8988T (cell line): ENCODE measurements around the gene PPIF.

ENCODE experiments used
- DNase-seq: peaks from one replicate; pipeline ENCODE4 v3.0.0; 2011

The PPIF gene

DNA sequence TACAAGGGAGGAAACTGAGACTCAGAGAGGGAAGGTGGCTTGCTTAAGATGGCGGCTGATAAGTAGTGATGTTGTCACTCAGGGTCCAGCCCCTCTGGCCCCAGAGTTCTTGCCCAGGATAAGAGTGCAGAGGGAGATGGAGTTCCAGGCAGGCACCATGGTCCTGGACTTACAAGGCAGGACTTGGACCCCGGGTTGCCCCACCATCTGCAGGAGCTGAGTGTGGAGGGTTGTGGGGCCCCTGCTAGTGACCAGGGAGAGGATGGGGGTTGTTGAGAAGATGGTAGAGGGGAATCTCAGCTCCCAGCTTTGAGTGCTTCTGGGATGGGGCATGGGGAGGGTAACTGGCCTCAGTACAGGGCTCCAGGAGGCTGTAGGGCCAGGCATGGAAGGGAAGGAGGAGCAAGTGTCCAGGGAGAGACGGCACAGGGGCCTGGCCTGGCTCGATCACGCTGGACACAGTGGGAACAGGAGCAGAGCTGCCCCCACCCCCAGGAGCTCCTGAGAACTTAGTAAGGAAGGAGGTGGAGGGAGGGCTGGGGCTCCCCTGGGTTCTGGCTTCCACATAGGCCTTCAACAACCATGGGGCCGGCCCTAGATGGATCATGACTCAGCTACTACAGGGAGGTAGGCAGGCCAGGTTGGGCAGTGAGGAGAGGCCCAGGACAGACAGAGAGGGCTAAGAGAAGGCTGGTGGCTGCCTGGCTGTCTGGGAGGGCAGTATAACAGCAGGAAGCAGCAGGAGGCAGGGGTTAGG lies 28.2 kb downstream of the PPIF start:
- no peak for DNase-seq

DNA sequence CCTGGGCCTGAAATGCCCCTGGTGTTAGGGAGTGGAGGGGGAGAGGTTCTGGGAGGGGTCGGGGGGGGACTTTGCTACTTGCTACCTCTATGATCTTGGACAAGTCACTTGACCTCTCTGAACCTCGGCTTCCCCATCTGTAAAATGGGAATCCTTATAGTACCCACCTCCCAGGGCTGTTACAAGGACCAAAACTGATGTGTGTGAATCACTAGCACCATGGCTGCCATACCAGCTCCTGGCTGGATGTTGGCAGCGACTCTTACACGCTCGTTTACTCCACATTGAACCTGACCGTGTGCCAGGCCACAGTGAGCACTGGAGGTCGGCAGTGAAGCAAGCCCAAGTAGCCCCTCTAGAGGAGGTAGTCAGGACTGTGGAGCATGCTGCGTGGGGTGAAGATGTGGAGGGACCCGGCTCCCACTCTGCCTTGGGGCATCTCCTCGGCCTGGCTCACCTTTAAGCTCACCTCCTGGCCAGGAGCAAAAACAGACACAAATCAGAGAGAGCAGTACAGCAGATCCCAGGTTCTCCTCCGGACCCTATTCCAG lies 28.9 kb downstream of the PPIF start:
- DNase-seq: no peak

- DNase-seq: no peak
These were observed 29.7 kb downstream of the PPIF start for GRCh38 chr10:79376751-79377556.

DNA sequence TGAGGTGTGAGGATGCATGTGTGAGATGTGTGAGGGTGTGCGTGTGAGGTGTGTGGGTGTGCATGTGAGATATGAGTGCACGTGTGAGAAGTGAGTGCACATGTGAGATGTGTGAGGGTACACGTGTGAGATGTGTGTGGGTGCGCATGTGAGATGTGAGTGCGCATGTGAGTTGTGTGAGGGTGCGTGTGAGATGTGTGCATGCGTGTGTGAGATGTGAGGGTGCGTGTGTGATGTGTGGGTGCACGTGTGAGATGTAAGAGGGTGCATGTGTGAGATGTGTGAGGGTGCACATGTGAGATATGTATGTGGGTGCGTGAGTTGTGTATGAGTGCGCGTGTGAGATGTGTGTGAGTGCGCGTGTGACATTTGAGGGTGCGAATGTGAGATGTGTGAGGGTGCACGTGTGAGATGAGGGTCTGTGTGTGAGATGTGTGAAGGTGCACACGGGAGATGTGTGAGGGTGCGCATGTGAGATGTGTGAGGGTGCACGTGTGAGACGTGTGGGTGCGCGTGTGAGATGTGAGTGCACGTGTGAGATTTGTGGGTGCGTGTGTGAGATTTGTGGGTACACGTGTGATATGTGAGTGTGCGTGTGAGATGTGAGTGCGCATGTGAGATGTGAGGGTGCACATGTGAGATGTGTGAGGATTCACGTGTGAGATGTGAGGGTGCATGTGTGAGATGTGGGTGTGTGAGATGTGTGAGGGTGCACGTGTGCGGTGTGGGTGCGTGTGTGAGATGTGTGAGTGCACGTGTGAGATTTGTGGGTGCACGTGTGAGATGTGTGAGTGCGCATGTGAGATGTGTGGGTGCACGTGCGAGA lies 30.5 kb downstream of the PPIF start:
- DNase-seq: no peak

DNA sequence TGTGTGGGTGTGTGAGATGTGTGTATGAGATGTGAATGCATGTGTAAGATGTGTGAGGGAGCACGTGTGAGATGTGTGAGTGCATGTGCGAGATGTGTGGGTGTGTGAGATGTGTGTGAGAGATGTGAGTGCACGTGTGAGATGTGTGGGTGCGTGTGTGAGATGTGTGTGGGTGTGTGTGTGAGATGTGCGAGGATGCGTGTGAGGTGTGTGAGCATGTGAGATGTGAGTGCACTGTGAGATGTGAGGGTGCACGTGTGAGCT lies 31.0 kb downstream of the PPIF start:
- no peak for DNase-seq

DNA sequence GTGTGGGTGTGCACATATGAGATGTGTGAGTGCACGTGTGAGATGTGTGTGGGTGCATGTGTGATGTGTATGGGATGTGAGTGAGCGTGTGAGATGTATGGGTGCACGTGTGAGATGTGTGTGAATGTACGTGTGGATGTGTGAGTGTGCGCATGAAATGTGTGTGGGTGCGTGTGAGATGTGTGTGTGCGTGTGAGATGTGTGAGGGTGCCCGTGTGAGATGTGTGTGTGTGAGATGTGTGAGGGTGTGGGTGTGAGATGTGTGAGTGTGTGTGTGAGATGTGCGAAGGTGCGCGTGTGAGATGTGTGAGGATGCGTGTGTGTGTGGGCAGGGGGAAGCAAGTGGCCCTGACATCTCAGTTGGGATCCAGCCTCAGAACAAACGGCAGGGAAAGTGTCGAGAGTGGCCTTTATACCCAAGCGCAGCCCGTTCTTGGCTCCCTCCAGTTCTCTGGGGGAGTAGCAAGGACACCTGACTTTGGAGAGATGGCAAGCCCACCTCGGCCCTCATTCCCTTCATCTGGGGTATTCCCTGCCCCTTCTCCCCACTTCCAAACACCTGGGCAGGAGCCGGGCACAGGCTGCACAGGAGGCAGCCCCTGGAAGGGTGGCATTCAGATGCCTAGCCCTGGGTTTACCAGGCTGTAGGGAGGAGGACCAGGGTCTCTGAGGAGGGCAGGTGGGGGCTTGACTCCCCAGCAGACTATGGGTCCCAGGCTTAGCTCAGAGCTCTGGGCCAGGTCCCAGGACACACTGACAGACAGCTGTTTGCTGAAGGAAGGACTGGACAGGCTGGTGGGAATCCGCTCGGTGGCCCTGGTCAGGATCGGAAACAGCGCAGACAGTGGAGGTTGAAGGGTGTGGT lies 31.6 kb downstream of the PPIF start:
- no peak for DNase-seq

DNA sequence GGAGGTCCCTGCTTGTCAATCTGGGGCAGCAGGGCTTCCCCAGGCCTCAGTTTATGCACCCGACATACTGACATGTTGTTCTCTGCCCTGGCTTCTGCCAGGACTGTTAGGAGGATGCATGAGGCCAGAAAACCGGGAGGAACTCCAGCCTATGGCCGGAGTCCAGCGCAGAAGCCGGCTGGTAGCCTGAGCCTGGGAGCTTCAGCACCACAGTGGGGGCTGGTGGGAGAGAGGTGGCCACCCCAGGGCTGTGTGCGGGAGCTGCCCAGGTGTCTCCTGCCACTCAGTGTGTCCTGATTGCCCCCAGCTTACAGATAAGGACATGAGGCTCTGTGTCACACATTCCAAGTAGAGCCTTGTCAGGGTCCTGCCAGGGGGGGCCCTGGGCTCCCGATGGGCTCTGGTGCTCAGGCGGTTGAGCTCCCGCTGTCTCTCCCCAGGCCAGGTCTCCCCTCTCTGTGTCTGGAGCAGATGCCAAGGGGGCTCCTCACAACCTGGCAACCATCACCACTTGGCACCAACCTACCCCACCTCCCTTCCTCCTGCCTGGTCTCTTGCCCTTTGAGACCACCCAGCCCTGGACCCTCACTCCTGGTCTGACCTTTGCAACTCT lies 32.3 kb downstream of the PPIF start:
- DNase-seq: no peak

DNA sequence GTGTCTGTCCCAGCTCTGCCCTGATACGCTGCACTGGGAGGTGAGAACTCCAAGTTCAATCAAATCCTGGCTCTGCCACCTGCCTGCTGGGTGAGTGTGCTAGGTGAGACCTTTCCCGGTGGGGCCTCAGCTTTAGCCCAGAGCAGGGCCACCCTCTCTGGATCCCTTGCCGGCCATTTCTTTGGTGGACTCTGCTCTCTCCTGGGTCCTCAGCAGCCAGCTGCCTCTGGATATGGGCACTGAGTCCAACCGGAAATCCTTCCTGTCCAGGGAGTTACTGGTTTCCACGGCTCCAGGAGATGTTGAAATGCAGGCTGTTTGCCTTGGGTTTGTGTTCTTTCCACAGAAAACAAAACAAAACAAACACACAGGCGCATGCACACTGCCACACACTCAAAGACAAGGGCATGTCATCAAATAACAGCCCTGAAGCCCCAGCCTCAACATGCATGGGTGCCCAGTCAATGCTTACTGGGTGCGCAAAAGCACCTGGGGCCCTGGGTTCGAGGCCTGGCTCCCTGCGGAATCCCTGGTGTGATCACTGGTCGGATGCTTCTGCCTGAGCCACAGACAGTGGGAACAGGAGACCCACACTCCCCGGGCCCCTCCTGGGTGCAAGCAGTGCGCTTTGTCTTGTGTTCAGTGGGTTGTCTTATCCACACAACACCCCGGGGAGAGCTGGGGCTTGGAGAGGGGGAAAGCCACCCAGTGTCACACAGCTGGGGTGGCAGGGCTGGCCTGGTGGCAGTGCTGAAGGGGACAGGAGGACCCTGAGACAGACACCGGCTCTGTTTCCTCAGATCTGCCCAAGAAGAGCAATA lies 33.1 kb downstream of the PPIF start:
- no peak for DNase-seq

DNA sequence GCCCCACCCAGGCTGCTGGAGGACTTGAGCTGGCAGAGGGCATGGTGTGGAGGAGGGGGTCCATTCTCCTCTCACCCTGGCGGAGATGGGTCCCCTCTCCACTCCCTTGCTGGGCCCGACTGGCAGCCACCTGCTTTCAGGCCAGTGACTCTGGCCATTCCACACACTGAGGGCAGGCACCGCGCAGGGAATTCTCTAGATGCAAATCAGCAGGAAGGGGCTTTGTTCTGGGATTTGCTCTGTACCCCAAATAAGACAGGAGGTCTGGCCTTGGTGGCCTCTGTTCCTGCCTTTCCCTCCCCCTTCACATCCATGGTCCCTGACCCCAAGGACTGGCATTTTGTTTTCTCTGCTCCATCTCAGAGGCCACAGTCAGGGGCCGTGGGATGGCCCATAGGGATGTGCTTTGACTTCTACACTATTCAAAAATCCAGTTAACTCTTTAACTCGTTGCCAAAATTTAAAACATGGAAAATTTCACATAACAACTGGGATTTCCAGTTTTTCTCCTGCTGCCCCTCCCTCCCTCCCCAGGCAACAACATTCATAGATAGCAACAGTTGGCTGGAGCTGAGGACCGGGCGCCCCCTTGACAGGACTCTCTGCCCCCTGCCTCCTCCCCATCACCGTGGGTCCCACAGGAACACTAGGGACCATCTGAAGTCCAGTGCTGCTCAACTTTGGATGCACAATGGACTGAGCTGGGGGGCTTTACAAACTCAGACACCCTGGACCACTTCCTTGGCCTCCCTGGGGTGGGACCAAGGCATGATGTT lies 33.9 kb downstream of the PPIF start:
- no peak for DNase-seq

GRCh38 chr10:79381804-79382221 lies 34.5 kb downstream of the PPIF start:
- no peak for DNase-seq

DNA sequence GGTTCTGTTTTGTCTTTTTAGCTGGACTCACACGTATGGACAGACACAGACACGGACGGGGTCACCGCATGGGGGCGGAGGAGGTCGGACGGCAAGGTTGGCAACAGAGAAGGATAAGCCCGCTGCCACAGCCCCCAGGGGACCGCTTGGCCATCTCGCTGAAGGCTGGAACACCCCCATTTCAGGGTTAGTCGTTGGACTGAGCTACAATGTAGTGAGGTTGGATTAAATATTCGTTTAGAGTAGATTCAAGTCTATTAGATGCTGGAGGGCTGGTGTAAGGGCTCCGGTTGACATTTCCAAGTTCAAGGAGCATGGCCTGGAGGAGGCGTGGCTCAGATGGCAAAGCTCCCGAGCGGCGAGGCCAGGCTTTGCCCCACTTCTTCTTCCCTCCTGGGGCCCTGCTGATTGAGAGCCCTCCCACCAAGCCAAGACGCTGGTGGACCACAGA lies 35.2 kb downstream of the PPIF start:
- no peak for DNase-seq

DNA sequence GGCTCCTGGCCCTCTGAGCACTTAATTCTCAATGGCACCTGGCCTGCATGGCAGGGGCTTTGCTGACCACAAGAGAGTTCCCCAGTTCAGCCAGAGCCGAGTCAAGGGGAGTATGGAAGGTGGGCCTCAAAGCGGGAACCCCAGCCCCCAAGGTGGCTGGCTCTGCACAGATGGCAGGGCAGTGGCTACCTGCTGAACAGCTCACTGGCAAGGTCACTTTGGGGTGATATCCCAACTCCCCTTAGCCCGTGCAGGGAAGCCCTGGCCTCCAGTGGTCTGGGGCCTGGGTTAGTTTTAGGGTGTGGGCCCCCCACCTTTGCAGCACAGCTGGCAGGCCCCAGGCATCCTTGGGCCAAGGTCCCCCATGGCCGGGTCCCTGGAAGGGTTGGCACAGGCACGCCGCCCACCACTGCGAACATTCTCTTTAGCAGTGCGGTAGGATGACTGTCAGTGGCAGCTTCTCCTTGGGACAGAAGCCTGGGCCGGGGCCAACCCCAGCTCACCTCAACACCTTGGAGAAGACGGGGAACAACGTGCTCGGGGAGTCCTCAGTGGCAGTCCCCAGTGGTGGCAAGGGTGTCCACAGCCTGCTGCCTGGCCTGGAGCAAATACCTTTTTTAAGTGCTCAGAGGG lies 36.8 kb downstream of the PPIF start:
- no peak for DNase-seq

DNA sequence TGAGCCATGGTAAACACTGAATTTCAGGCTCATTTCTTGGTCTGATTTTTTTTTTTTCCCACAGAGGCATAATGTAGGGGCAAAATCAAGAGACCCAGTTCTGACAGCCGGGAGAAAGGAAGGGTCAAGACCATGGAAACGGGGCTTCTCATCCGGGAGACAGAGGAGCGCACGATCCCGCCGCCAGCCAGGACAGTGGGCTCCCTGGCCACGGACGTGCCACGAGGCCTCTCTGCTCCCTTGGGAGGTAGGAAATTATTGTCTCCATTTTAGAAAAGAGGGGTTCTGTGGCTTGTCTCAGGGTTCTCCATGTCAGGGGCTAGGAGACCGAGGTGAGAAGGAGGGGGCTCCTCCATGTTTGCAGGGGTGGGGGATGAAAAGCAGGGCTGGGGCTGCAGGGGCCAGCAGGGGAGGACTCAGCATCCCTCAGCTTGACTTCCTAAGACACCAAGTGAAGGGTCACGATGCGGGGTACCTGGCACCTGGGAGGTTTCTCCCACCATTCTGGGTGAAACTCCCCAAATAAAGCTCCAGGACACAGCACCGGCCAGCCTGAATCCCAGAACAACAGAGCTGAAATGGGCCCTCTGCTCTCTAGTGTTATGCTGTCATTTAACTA lies 37.6 kb downstream of the PPIF start:
- DNase-seq: no peak

DNA sequence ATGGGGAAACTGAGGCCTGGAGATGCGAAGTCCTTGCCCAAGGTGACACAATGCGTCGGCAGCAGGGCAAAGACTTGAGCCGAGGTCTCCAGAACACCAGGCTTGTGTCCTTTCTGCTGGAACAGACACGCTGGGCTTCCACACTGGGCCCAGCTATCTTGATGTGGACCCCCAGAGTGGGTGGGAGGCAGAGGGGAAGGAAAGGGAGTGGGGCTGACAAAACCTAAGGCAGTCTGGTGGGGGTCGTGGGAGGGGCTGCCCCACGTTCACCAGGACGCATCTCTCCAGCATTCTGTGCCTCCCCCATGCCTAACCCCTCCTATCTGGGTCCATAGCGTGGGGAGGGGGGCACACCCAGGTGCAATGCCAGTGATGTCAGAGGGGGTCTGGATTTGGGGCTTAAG lies 38.1 kb downstream of the PPIF start:
- DNase-seq: no peak

DNA sequence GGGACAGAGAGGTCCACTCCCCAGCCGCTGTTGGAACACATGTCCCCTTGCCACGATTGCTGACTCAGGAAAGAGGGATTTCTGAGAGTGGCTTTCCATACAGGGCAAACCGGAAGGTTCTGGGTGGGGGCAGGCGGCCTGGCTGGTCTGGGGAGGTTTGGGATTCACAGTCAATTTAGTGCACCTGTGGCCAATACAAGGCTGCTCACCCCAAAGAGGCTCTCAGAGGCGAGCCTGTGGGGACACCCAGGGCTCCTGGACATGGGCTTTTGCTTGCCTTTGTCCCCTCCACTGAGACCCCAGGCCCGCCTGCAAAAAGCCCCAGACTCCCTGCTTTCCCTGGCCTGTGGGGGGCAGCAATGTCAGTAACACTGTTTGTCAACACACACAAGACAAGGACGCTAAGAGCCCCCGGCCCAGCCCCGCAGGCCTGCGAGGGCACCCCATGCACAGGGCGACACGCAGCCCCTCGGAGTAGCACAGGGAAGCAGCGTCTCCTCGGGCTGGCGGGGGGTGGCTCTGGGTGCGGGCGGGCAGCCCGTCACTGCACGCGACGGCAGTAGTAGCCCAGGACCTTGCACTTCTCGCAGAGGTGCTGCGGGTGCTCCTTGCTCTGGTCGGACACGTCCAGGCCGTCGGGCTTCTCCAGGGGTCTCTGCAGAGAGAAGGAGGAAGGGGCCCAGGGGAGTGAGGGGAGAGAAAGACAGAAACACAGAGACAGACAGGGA lies 38.7 kb downstream of the PPIF start:
- no peak for DNase-seq

DNA sequence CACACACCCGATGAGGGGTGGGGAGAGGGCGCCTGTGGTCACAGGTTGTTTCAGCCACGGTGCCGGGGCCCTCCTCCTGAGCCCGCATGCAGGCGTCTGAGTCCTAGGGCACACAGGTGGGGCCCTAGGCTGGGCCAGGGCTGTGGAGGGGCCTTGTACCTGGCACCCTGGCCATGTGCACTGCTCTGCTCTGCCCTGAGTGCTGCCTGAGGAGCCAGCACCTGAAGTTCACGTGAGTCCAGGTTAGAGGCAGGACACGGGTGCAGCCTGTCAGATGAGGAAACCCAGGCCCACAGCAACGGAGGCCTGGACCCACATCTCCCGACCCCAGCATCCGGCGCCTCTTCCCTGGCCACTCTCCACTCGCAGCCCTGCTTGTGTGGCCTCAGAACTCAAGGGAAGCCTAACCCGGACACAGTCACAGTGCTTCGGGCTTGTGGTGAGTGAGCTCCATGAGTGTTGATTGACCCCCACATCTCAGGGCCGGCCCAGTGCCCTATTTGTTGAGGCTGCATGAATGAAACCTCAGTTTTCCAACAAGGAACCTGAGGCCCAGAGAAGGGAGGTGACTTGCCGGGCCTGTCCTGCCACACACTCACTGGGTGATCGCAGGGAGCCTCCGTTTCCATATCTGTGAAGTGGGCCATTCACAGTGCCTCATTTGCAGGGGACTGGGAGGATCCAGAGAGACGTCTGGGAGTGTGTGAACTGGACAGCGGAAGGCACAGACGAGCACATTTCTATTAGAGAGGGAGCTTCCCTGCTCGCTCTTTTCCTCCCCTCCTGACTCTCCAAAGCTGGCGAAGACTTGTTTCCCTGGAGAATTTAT lies 39.6 kb downstream of the PPIF start:
- DNase-seq: no peak

DNA sequence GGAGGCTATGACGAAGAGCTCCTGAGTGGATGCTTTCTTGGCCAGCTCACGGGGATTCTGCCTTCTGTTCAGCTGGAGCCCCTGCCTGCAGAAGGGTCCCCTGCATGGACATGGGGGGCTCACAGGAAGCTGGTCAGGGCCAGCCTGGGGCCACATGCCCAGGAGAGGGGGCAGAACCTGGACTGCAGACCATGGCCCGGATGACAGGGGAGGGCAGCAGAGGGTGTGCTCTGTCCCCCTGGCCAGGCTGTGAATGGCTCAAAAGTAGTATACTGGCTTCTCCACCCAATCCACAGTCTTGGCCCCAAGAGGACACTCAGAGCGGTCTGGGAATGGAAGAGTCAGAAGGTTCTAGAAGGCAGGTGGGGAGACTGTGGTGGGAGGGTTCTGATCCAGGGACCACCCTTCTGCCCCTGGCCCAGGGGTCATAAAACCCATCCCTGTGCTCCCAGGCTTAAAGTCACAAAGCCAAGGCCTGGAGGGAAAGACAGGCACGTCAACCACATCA lies 40.3 kb downstream of the PPIF start:
- no peak for DNase-seq
